Endothelial cell of umbilical vein (primary cell): Measurements from ENCODE around the gene MB. TPM values are rescaled to one million over a fixed set of nuclear protein-coding genes. Genes with fewer than 3 reads are reported as not detected.

Experiments
- BruUV-seq: library from RNA; stranded (reverse); fragments of 400-500 nt; replicated peaks from 2 replicates; lab custom pipeline; 2021; lab: Mats Ljungman, UMichigan
- CTCF ChIA-PET: fragments of 300-600, 350-600 bp; sonication (Branson Sonifier 250); formaldehyde crosslinking; loops from one replicate; lab custom pipeline; 2021; ENCODE audit warnings: antibody characterized with exemption, inconsistent platforms; lab: Charles Lee
- POLR2A ChIA-PET: fragments of 300-600, 350-600 bp; sonication (Branson Sonifier 250); formaldehyde crosslinking; loops from one replicate; lab custom pipeline; 2021; ENCODE audit warnings: antibody characterized with exemption, inconsistent platforms; lab: Charles Lee
- DNase-seq: peaks from one replicate; pipeline ENCODE4 v3.0.0-alpha.2; 2011; ENCODE audit warnings: low read depth, low spot score
- FAIRE-seq: peaks from 2 replicates; lab custom pipeline; 2011; peaks lifted over from hg19 to GRCh38; lab: Jason Lieb, UNC
- H2AFZ ChIP-seq: 2 replicates; pipeline ENCODE4 v1.6.0; 2012; ENCODE audit warnings: low read depth, low read length, control low read depth, inconsistent platforms
- H3K27ac ChIP-seq: 2 replicates; pipeline ENCODE4 v1.5.1; 2011; ENCODE audit warnings: low read depth, mild to moderate bottlenecking, control low read depth, low read length, moderate library complexity; ENCODE audit not compliant: insufficient read depth
- H3K27me3 ChIP-seq, 2 experiments: 2 replicates each; pipeline versions ENCODE4 v1.6.0 to v1.6.1; 2011; ENCODE audit warnings: low read length in 2 of 2, mixed read lengths in 1 of 2; ENCODE audit not compliant: control insufficient read depth in 2 of 2, insufficient read depth in 2 of 2
- H3K36me3 ChIP-seq, 2 experiments: 2 replicates in 1 of 2; 3 replicates in 1 of 2; pipeline ENCODE4 v1.5.1; 2011; ENCODE audit warnings: low read length in 2 of 2, mild to moderate bottlenecking in 1 of 2, moderate library complexity in 1 of 2; ENCODE audit not compliant: control insufficient read depth in 2 of 2, insufficient read depth in 2 of 2; ENCODE audit errors: extremely low read depth in 1 of 2
- H3K4me1 ChIP-seq: 3 replicates; pipeline ENCODE4 v1.5.1; 2011; ENCODE audit warnings: mild to moderate bottlenecking, low read length; ENCODE audit not compliant: control insufficient read depth, insufficient read depth; ENCODE audit errors: extremely low read depth
- H3K4me2 ChIP-seq: 2 replicates; pipeline ENCODE4 v1.6.1; 2011; ENCODE audit warnings: low read length, control low read depth, mixed read lengths; ENCODE audit not compliant: insufficient read depth
- H3K4me3 ChIP-seq, 3 experiments: fragments of 200-600 bp in 1 of 3; sonication (generic), shearing (Covaris generic) in 1 of 3; replicated peaks in 1 of 3; 2 replicates each; pipeline ENCODE4 v1.5.1; 2011 to 2016; ENCODE audit warnings: control low read depth in 3 of 3, low read length in 3 of 3, mild to moderate bottlenecking in 2 of 3, inconsistent platforms in 1 of 3, low read depth in 1 of 3, moderate library complexity in 1 of 3; ENCODE audit not compliant: insufficient read depth in 1 of 3
- H3K79me2 ChIP-seq: 2 replicates; pipeline ENCODE4 v1.6.0; 2012; ENCODE audit warnings: low read length, inconsistent platforms; ENCODE audit not compliant: control insufficient read depth, insufficient read depth
- H3K9ac ChIP-seq: replicated peaks from 2 replicates; pipeline ENCODE3; 2011; ENCODE audit warnings: low read length, control low read depth; ENCODE audit not compliant: insufficient read depth; ENCODE audit errors: extremely low read depth
- H3K9me1 ChIP-seq: replicated peaks from 3 replicates; pipeline ENCODE4 v1.6.0; 2011; ENCODE audit warnings: mild to moderate bottlenecking, low read length; ENCODE audit not compliant: control insufficient read depth, insufficient read depth; ENCODE audit errors: extremely low read depth
- H3K9me3 ChIP-seq: replicated peaks from 2 replicates; pipeline ENCODE4 v1.5.1; 2012; ENCODE audit warnings: low read length, inconsistent platforms; ENCODE audit not compliant: control insufficient read depth, insufficient read depth
- H4K20me1 ChIP-seq: replicated peaks from 2 replicates; pipeline ENCODE3; 2011; ENCODE audit warnings: mild to moderate bottlenecking, low read length; ENCODE audit not compliant: control insufficient read depth, insufficient read depth; ENCODE audit errors: extremely low read depth
- EZH2 ChIP-seq: IDR thresholded peaks from 2 replicates; pipeline ENCODE4 v1.6.1; 2012; ENCODE audit warnings: borderline replicate concordance, low read depth, mild to moderate bottlenecking, moderate library complexity, low read length, inconsistent platforms; ENCODE audit not compliant: severe bottlenecking
- FOS ChIP-seq: IDR thresholded peaks from 2 replicates; pipeline ENCODE4 v1.6.1; 2011; ENCODE audit warnings: mild to moderate bottlenecking, low read length, moderate library complexity, borderline replicate concordance; ENCODE audit not compliant: insufficient read depth
- GATA2 ChIP-seq: IDR thresholded peaks from 2 replicates; pipeline ENCODE4 v1.7.0; 2011; ENCODE audit warnings: low read depth, mild to moderate bottlenecking, moderate library complexity, mixed read lengths, low read length; ENCODE audit not compliant: insufficient read length, insufficient read depth
- JUN ChIP-seq: IDR thresholded peaks from 2 replicates; pipeline ENCODE4 v1.6.1; 2011; ENCODE audit warnings: borderline replicate concordance, low read depth; ENCODE audit not compliant: insufficient read length, insufficient read depth
- MYC ChIP-seq: IDR thresholded peaks from one replicate; pipeline ENCODE4 v1.6.1; 2011; ENCODE audit warnings: mild to moderate bottlenecking, low read depth, low read length
- POLR2A ChIP-seq: IDR thresholded peaks from 2 replicates; pipeline ENCODE4 v1.6.1; 2012; ENCODE audit warnings: low read depth, mild to moderate bottlenecking, control low read depth, low read length
- POLR2AphosphoS5 ChIP-seq: IDR thresholded peaks from 2 replicates; pipeline ENCODE4 v1.6.1; 2012; ENCODE audit warnings: low read depth, mild to moderate bottlenecking, control low read depth, low read length, moderate library complexity; ENCODE audit not compliant: insufficient read depth
- dilution Hi-C: fragments of 300-500 bp; cut with MboI; formaldehyde crosslinking; loops from one replicate; pipeline ENCODE4 v1.15.0; 2019; ENCODE audit warnings: low sequenced_read_pairs; ENCODE audit not compliant: extremely low pct_ligation_motif_present
- intact Hi-C: fragments of 100-400 bp; cut with micrococcal nuclease; formaldehyde crosslinking; loops from one replicate; pipeline ENCODE4 v1.10.0; 2022
- polyA plus RNA-seq, 4 experiments: library from polyadenylated mRNA; depleted of rRNA in 3 of 4; stranded (reverse) in 3 of 4; unstranded in 1 of 4; fragments of >200 nt; gene quantifications; 2 replicates each; pipeline versions ENCODE4 v1.2.1 to v1.2.3, GENCODE V29; 2011 to 2012; ENCODE audit warnings: missing spikeins in 1 of 4
- total RNA-seq: library from RNA; stranded (reverse); gene quantifications from 2 replicates; pipeline ENCODE4 v1.2.3, GENCODE V29; 2021
- TF ChIP-seq, protein P1 (sequence below): IDR thresholded peaks from 2 replicates; pipeline ENCODE4 v1.6.1; 2011; ENCODE audit not compliant: insufficient read depth, insufficient read length
- TF ChIP-seq, protein P2 (sequence below), 2 donors: IDR thresholded peaks; 1 replicate in 1 of 2; 2 replicates in 1 of 2; pipeline ENCODE4 v1.5.1; 2011; ENCODE audit warnings: low read length in 2 of 2, mild to moderate bottlenecking in 2 of 2, moderate library complexity in 2 of 2, control low read depth in 1 of 2, inconsistent platforms in 1 of 2, low read depth in 1 of 2; ENCODE audit not compliant: insufficient read depth in 1 of 2; ENCODE audit errors: extremely low read depth in 1 of 2

MB gene
- total and polyA plus RNA-seq, 2 donors (not counting 3 experiments of a cell fraction or from before 2014, with no cell fraction given) = not detected

DNA sequence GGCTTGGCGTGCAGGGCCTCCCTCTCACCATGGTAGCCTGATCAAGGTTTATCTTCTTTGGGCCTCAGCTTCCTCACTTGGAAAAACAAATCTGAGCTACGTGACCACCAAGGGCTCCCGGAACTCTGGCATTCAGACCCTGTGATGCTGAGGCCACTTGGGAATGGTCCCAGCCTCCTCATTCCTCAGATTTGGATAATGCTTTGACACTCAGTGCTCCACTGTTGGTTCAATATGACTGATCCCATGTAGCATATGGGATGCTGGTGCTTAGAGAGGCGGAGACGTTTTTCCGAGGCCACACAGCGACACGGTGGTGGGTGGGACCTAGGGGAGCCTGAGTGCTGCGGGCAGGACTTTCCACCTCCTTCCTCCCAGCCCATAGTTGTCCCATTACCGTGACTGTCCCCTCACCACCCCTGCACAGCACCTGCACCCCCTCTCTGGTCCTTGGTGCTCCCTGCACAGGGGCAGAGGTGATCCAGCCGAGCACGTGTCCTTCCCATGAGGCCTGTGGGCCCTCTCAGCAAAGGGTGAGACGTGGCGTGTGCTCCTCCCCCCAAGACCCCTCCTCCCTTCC is 23.1 kb downstream of the MB start:
- no TSS peak for BruUV-seq
- Histone ChIP-seq H3K9ac (no peak overlapping the region), H2AFZ (no peak overlapping the region), H3K27me3 (no peaks in the 10 kb centered on the region), H4K20me1 (no peaks in the 10 kb centered on the region), H3K4me2 (no peak overlapping the region), H3K79me2 (no peaks in the 10 kb centered on the region), H3K27ac (no peak overlapping the region), H3K4me3 (no peak overlapping the region), H3K36me3 (no peaks in the 10 kb centered on the region), H3K4me1 (no peaks in the 10 kb centered on the region), H3K9me1 (no peaks in the 10 kb centered on the region), H3K9me3 (no peaks in the 10 kb centered on the region)
- POLR2A ChIA-PET = no interaction called here
- no peak for TF ChIP-seq EZH2
- TF ChIP-seq POLR2A = no peak
- TF ChIP-seq POLR2AphosphoS5 = no peak
- TF ChIP-seq FOS = no peak
- TF ChIP-seq GATA2 = no peak
- TF ChIP-seq MYC = no peak
- TF ChIP-seq, protein P1, sequence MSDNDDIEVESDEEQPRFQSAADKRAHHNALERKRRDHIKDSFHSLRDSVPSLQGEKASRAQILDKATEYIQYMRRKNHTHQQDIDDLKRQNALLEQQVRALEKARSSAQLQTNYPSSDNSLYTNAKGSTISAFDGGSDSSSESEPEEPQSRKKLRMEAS = no peak
- TF ChIP-seq, protein P2, sequence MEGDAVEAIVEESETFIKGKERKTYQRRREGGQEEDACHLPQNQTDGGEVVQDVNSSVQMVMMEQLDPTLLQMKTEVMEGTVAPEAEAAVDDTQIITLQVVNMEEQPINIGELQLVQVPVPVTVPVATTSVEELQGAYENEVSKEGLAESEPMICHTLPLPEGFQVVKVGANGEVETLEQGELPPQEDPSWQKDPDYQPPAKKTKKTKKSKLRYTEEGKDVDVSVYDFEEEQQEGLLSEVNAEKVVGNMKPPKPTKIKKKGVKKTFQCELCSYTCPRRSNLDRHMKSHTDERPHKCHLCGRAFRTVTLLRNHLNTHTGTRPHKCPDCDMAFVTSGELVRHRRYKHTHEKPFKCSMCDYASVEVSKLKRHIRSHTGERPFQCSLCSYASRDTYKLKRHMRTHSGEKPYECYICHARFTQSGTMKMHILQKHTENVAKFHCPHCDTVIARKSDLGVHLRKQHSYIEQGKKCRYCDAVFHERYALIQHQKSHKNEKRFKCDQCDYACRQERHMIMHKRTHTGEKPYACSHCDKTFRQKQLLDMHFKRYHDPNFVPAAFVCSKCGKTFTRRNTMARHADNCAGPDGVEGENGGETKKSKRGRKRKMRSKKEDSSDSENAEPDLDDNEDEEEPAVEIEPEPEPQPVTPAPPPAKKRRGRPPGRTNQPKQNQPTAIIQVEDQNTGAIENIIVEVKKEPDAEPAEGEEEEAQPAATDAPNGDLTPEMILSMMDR (IDR thresholded peaks at IDR 0.05; ENCODE audit: extremely low read depth in 1 of 2, insufficient read depth in 1 of 2, low read depth in 1 of 2, low read length in 2 of 2) = no peak
- no peak for TF ChIP-seq JUN
- CTCF ChIA-PET = no interaction called here
- intact Hi-C loops = no loop called here
- DNase-seq (no peak), FAIRE-seq (no peak)
- dilution Hi-C loops = no loop called here
